A673 (cell line): ENCODE data around the gene THOC6. TPM values are rescaled to one million over a fixed set of nuclear protein-coding genes. Genes with fewer than 3 reads are reported as not detected.

Experiments used
- BruUV-seq: library from RNA; stranded (reverse); fragments of 400-500 nt; replicated peaks from 2 replicates; lab custom pipeline; 2021; lab: Mats Ljungman, UMichigan
- CTCF ChIA-PET: fragments of 300-600 bp; sonication (Branson Sonifier 250); formaldehyde crosslinking; loops from one replicate; lab custom pipeline; 2022; ENCODE audit warnings: antibody characterized with exemption; lab: Charles Lee
- POLR2A ChIA-PET: fragments of 300-600 bp; sonication (Branson Sonifier 250); formaldehyde crosslinking; loops from one replicate; lab custom pipeline; 2022; ENCODE audit warnings: antibody characterized with exemption; ENCODE audit not compliant: low non-redundant PET; lab: Charles Lee
- DNase-seq: peaks from one replicate; pipeline ENCODE4 v3.0.0-alpha.2; 2015; ENCODE audit warnings: low spot score
- H3K27ac ChIP-seq: fragments of 200-600 bp; sonication (generic); 2 replicates; pipeline ENCODE4 v1.5.1; 2016; ENCODE audit warnings: mixed run types, low read depth, mild to moderate bottlenecking, mixed read lengths, antibody characterized with exemption, low read length; ENCODE audit not compliant: poor library complexity, severe bottlenecking
- H3K27me3 ChIP-seq: fragments of 200-600 bp; sonication (generic); replicated peaks from 2 replicates; pipeline ENCODE4 v1.6.1; 2017; ENCODE audit warnings: mixed run types, low read depth, mild to moderate bottlenecking, mixed read lengths, antibody characterized with exemption, low read length; ENCODE audit not compliant: insufficient read depth, poor library complexity
- H3K36me3 ChIP-seq: fragments of 200-600 bp; sonication (generic); 2 replicates; pipeline ENCODE4 v1.6.1; 2016; ENCODE audit warnings: mixed run types, mild to moderate bottlenecking, mixed read lengths, antibody characterized with exemption, low read length; ENCODE audit not compliant: insufficient read depth, poor library complexity, severe bottlenecking
- H3K4me1 ChIP-seq: fragments of 200-600 bp; sonication (generic); 2 replicates; pipeline ENCODE4 v1.6.1; 2017; ENCODE audit warnings: mixed run types, mild to moderate bottlenecking, mixed read lengths, antibody characterized with exemption, low read length; ENCODE audit not compliant: insufficient read depth, poor library complexity, severe bottlenecking
- H3K4me3 ChIP-seq: fragments of 200-600 bp; sonication (generic); 2 replicates; pipeline ENCODE4 v1.5.1; 2016; ENCODE audit warnings: low read depth, mixed run types, mild to moderate bottlenecking, mixed read lengths, low read length; ENCODE audit not compliant: poor library complexity, severe bottlenecking
- H3K9me3 ChIP-seq: fragments of 200-600 bp; sonication (generic); 2 replicates; pipeline ENCODE4 v1.6.1; 2016; ENCODE audit warnings: mixed run types, low read depth, mild to moderate bottlenecking, mixed read lengths, antibody characterized with exemption, low read length; ENCODE audit not compliant: poor library complexity, severe bottlenecking
- EZH2 ChIP-seq: fragments of 200-600 bp; sonication (generic); IDR thresholded peaks from 2 replicates; pipeline ENCODE4 v1.6.1; 2017; ENCODE audit warnings: borderline replicate concordance, low read depth, mild to moderate bottlenecking, mixed read lengths, antibody characterized with exemption, low read length; ENCODE audit not compliant: poor library complexity, severe bottlenecking
- intact Hi-C: fragments of 100-400 bp; cut with micrococcal nuclease; formaldehyde crosslinking; loops from one replicate; pipeline ENCODE4 v1.10.0; 2022; ENCODE audit not compliant: unreplicated experiment
- total RNA-seq: library from RNA; stranded (reverse); gene quantifications from 2 replicates; pipeline ENCODE4 v1.2.3, GENCODE V29; 2021
- TF ChIP-seq, protein P1 (sequence below): fragments of 300-800, 200-600 bp; sonication (generic); conservative IDR thresholded peaks from 2 replicates; pipeline ENCODE4 v1.5.1; 2017; ENCODE audit warnings: low read depth, mild to moderate bottlenecking, antibody characterized with exemption, low read length, moderate library complexity, mixed read lengths

THOC6 gene
- total RNA-seq, 1 experiment from 2014 or later, result 59.3 TPM

DNA sequence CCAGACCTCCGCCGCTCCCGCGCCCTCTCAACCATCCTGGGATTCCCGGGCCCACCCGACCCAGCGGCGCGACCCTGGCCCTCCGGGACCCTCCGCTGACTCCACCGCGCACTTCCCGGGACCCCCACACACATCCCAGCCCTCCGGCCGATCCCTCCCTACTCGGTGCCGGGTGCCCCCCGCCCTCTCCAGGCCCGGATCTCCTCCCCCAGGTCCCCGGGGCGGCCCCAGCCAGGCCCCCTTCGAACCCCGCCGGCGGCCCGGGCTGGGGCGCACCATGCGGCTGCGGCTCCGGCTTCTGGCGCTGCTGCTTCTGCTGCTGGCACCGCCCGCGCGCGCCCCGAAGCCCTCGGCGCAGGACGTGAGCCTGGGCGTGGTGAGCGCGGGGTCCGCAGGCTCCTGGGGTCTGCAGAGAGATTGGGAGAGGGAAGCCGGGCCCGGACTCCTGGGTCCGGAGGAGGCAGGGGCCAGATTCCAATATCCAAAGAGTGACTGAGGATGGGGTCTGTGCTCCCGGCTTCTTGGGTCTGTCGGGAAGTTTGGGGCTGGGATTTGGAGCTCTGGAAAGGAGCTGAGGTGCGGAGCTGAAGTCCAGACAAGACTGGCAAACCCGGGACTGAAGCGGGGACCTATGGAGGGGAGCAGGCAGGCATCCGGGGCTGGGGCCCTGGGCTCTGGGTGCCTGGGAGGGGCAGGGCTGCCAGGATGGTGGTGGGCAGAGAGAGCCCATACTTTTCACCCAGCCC is 23.0 kb downstream of the THOC6 start:
- ChIA-PET POLR2A (no interaction called here), CTCF (interaction anchor here (1.0 to 1.4 kb wide), 2 partner anchors 12 to 15 kb away, joined by 3 to 12 read pairs; no protein-coding TSS in a partner anchor)
- Histone ChIP-seq H3K36me3 (no peaks in the 10 kb centered on the region), H3K4me1 (no peaks in the 10 kb centered on the region), H3K27ac (no peak overlapping the region), H3K9me3 (no peaks in the 10 kb centered on the region), H3K27me3 (peaks cover 20% of the 10 kb centered on the region), H3K4me3 (peak overlapping the region; percentile 51)
- no TSS peak for BruUV-seq
- no peak for DNase-seq
- TF ChIP-seq, protein P1, sequence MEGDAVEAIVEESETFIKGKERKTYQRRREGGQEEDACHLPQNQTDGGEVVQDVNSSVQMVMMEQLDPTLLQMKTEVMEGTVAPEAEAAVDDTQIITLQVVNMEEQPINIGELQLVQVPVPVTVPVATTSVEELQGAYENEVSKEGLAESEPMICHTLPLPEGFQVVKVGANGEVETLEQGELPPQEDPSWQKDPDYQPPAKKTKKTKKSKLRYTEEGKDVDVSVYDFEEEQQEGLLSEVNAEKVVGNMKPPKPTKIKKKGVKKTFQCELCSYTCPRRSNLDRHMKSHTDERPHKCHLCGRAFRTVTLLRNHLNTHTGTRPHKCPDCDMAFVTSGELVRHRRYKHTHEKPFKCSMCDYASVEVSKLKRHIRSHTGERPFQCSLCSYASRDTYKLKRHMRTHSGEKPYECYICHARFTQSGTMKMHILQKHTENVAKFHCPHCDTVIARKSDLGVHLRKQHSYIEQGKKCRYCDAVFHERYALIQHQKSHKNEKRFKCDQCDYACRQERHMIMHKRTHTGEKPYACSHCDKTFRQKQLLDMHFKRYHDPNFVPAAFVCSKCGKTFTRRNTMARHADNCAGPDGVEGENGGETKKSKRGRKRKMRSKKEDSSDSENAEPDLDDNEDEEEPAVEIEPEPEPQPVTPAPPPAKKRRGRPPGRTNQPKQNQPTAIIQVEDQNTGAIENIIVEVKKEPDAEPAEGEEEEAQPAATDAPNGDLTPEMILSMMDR, result no peak
- TF ChIP-seq EZH2, result peak; percentile 83
- intact Hi-C loops, result no loop called here

DNA sequence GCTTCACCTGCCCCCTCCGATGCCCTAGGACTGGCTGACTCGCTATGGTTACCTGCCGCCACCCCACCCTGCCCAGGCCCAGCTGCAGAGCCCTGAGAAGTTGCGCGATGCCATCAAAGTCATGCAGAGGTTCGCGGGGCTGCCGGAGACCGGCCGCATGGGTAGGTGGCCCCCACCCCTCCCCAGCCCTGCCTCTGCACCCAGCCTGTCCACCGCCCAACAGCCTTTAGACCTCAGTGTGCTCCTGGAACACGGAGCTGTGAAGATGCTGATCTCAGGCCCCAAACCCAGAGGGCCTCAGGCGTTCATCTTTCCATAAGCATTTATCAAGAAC is 23.5 kb downstream of the THOC6 start:
- ChIA-PET CTCF (interaction anchor here (1.0 to 1.4 kb wide), 2 partner anchors 11 to 15 kb away, joined by 3 to 12 read pairs; no protein-coding TSS in a partner anchor), POLR2A (no interaction called here)
- H3K27me3 ChIP-seq, result peaks cover 20% of the 10 kb centered on the region
- intact Hi-C loops, result no loop called here
- no peaks in the 10 kb centered on the region for H3K36me3 ChIP-seq
- no peak for TF ChIP-seq EZH2
- TF ChIP-seq, protein P1, result no peak
- no peak overlapping the region for H3K4me3 ChIP-seq
- no TSS peak for BruUV-seq
- no peak overlapping the region for H3K27ac ChIP-seq
- no peak for DNase-seq
- H3K4me1 ChIP-seq, result no peaks in the 10 kb centered on the region
- H3K9me3 ChIP-seq, result no peaks in the 10 kb centered on the region

DNA sequence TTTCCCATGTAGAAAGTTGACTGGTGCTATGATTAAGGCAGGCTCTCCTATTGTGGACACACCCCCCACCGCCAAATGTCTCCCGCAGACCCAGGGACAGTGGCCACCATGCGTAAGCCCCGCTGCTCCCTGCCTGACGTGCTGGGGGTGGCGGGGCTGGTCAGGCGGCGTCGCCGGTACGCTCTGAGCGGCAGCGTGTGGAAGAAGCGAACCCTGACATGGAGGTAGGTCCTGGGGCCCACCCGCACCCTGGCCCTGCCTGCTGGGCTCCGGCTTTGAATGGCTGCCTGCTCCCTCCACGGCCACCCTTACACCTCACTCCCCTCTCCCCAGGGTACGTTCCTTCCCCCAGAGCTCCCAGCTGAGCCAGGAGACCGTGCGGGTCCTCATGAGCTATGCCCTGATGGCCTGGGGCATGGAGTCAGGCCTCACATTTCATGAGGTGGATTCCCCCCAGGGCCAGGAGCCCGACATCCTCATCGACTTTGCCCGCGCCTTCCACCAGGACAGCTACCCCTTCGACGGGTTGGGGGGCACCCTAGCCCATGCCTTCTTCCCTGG is 26.2 kb downstream of the THOC6 start:
- ChIA-PET POLR2A (no interaction called here), CTCF (interaction anchor here (0.6 to 1.2 kb wide), 2 partner anchors 22 to 1236 kb away, joined by 3 to 7 read pairs; no protein-coding TSS in a partner anchor)
- Histone ChIP-seq H3K36me3 (no peaks in the 10 kb centered on the region), H3K9me3 (no peaks in the 10 kb centered on the region), H3K27me3 (peaks cover 20% of the 10 kb centered on the region), H3K4me1 (no peaks in the 10 kb centered on the region), H3K27ac (no peak overlapping the region), H3K4me3 (no peak overlapping the region)
- no TSS peak for BruUV-seq
- TF ChIP-seq, protein P1, result no peak
- TF ChIP-seq EZH2, result no peak
- no peak for DNase-seq
- intact Hi-C loops, result loop anchor here (10.0 kb wide), 1 partner anchor 105 kb away; no protein-coding TSS in a partner anchor
